Mesendoderm (in vitro differentiated cells): ENCODE measurements around the gene MEA1.
"Not testable (repeated sequence)": the region's sequence is repeated elsewhere in the genome, so short reads cannot be mapped to it uniquely, and the experiment has no call there.

Source experiments
- DNase-seq: peaks from one replicate; pipeline ENCODE4 v3.0.0; 2013
- H2AK5ac ChIP-seq: 2 replicates; pipeline ENCODE4 v1.6.1; 2013; ENCODE audit warnings: low read length, inconsistent platforms
- H2BK120ac ChIP-seq: 2 replicates; pipeline ENCODE4 v1.6.1; 2013; ENCODE audit warnings: low read depth, mild to moderate bottlenecking, low read length, moderate library complexity, mixed read lengths
- H2BK15ac ChIP-seq: replicated peaks from 2 replicates; pipeline ENCODE4 v1.6.1; 2013; ENCODE audit warnings: low read depth, mild to moderate bottlenecking, moderate library complexity
- H2BK5ac ChIP-seq: 2 replicates; pipeline ENCODE4 v1.6.1; 2013; ENCODE audit warnings: low read length, inconsistent platforms
- H3K18ac ChIP-seq: 2 replicates; pipeline ENCODE4 v1.6.1; 2013; ENCODE audit warnings: mild to moderate bottlenecking, low read length, mixed read lengths
- H3K23ac ChIP-seq: one replicate; pipeline ENCODE4 v1.6.1; 2013; ENCODE audit warnings: low read length
- H3K27ac ChIP-seq: 2 replicates; pipeline ENCODE4 v1.5.1; 2013; ENCODE audit warnings: low read depth, mild to moderate bottlenecking, inconsistent platforms, low read length, moderate library complexity
- H3K27me3 ChIP-seq: 2 replicates; pipeline ENCODE4 v1.6.1; 2013; ENCODE audit warnings: low read length, control low read depth, mild to moderate bottlenecking, inconsistent platforms; ENCODE audit not compliant: insufficient read depth, poor library complexity
- H3K36me3 ChIP-seq: 2 replicates; pipeline ENCODE4 v1.6.1; 2013; ENCODE audit warnings: low read length, inconsistent platforms; ENCODE audit not compliant: control insufficient read depth, insufficient read depth
- H3K4ac ChIP-seq: one replicate; pipeline ENCODE4 v1.6.1; 2013; ENCODE audit warnings: low read depth, mild to moderate bottlenecking, low read length, moderate library complexity
- H3K4me1 ChIP-seq: 2 replicates; pipeline ENCODE4 v1.6.1; 2013; ENCODE audit warnings: low read depth, low read length, inconsistent platforms; ENCODE audit not compliant: control insufficient read depth
- H3K4me2 ChIP-seq: 2 replicates; pipeline ENCODE4 v1.6.1; 2013; ENCODE audit warnings: low read length
- H3K4me3 ChIP-seq: 2 replicates; pipeline ENCODE4 v1.5.1; 2013; ENCODE audit warnings: mild to moderate bottlenecking, low read length
- H3K56ac ChIP-seq: one replicate; pipeline ENCODE4 v1.6.1; 2013; ENCODE audit warnings: low read length
- H3K79me1 ChIP-seq: 2 replicates; pipeline ENCODE4 v1.6.1; 2013; ENCODE audit warnings: low read length, inconsistent platforms
- H3K79me2 ChIP-seq: 2 replicates; pipeline ENCODE4 v1.6.1; 2013; ENCODE audit warnings: mild to moderate bottlenecking, low read length; ENCODE audit not compliant: control insufficient read depth, insufficient read depth
- H3K9ac ChIP-seq: 2 replicates; pipeline ENCODE4 v1.6.1; 2013; ENCODE audit warnings: low read length, inconsistent platforms
- H4K5ac ChIP-seq: one replicate; pipeline ENCODE4 v1.6.1; 2013; ENCODE audit warnings: low read length
- H4K8ac ChIP-seq: one replicate; pipeline ENCODE4 v1.6.1; 2013; ENCODE audit warnings: low read depth, mild to moderate bottlenecking, control low read depth, low read length, moderate library complexity
- WGBS: extraction: QIAGEN DNeasy Blood & Tissue Kit; methylation state at CpG from one replicate; pipeline ENCODE4 v1.1.7; 2013; ENCODE audit warnings: low lambda C conversion rate, missing lambda C conversion rate; ENCODE audit not compliant: insufficient coverage; ENCODE audit errors: extremely low coverage; 5-methylcytosine and 5-hydroxymethylcytosine counted together

MEA1 gene

GRCh38 chr6:43043310-43043709, 29.6 kb upstream of the MEA1 start:
- H3K79me1 ChIP-seq, result no peaks in the 10 kb centered on the region
- DNase-seq, result no peak
- no peak overlapping the region for H3K4ac ChIP-seq
- H2AK5ac ChIP-seq, result no peak overlapping the region
- H3K27ac ChIP-seq, result no peak overlapping the region
- H3K4me1 ChIP-seq, result no peaks in the 10 kb centered on the region
- H4K8ac ChIP-seq, result no peak overlapping the region
- no peaks in the 10 kb centered on the region for H3K79me2 ChIP-seq
- H4K5ac ChIP-seq, result no peak overlapping the region
- no peak overlapping the region for H3K4me3 ChIP-seq
- H3K4me2 ChIP-seq, result no peak overlapping the region
- H3K23ac ChIP-seq, result no peak overlapping the region
- no peaks in the 10 kb centered on the region for H3K27me3 ChIP-seq
- H3K36me3 ChIP-seq, result peaks cover 5% of the 10 kb centered on the region
- no peak overlapping the region for H2BK5ac ChIP-seq
- no peak overlapping the region for H3K9ac ChIP-seq
- no CpG with 5 or more reads among the region's 9 CpGs for WGBS
- H3K18ac ChIP-seq, result no peak overlapping the region
- H2BK15ac ChIP-seq, result no peak overlapping the region
- H2BK120ac ChIP-seq, result no peak overlapping the region
- H3K56ac ChIP-seq, result no peak overlapping the region

- H3K4ac ChIP-seq, H3K79me2 ChIP-seq, H3K4me1 ChIP-seq, H3K56ac ChIP-seq, H3K4me2 ChIP-seq, H3K27me3 ChIP-seq, H2BK5ac ChIP-seq, H3K27ac ChIP-seq, H2BK15ac ChIP-seq, H3K23ac ChIP-seq, H3K9ac ChIP-seq, H2AK5ac ChIP-seq, H3K18ac ChIP-seq, DNase-seq, H4K8ac ChIP-seq, H4K5ac ChIP-seq, H3K36me3 ChIP-seq, H3K79me1 ChIP-seq, H3K4me3 ChIP-seq, H2BK120ac ChIP-seq: not testable (repeated sequence)
- whole genome bisulfite sequencing, result no CpG with 5 or more reads among the region's 8 CpGs
These were observed 27.7 kb upstream of the MEA1 start for GRCh38 chr6:43041475-43041874.

- H3K9ac ChIP-seq, result no peak overlapping the region
- no peak overlapping the region for H3K4me2 ChIP-seq
- no peak overlapping the region for H3K4me3 ChIP-seq
- H3K56ac ChIP-seq, result no peak overlapping the region
- H2BK5ac ChIP-seq, result no peak overlapping the region
- H3K79me2 ChIP-seq, result no peaks in the 10 kb centered on the region
- H4K5ac ChIP-seq, result no peak overlapping the region
- no peak overlapping the region for H2BK120ac ChIP-seq
- H2AK5ac ChIP-seq, result no peak overlapping the region
- no peaks in the 10 kb centered on the region for H3K27me3 ChIP-seq
- WGBS, result no CpG with 5 or more reads among the region's 18 CpGs
- no peaks in the 10 kb centered on the region for H3K79me1 ChIP-seq
- no peaks in the 10 kb centered on the region for H3K4me1 ChIP-seq
- no peak overlapping the region for H3K4ac ChIP-seq
- peaks cover 7% of the 10 kb centered on the region for H3K36me3 ChIP-seq
- no peak overlapping the region for H3K27ac ChIP-seq
- H4K8ac ChIP-seq, result no peak overlapping the region
- DNase-seq, result no peak
- H3K18ac ChIP-seq, result no peak overlapping the region
- H3K23ac ChIP-seq, result no peak overlapping the region
- no peak overlapping the region for H2BK15ac ChIP-seq
These were observed 27.0 kb upstream of the MEA1 start for GRCh38 chr6:43040542-43041257.

- no peak overlapping the region for H3K4me3 ChIP-seq
- no peaks in the 10 kb centered on the region for H3K79me1 ChIP-seq
- H4K8ac ChIP-seq, result no peak overlapping the region
- peaks cover 7% of the 10 kb centered on the region for H3K36me3 ChIP-seq
- no peak overlapping the region for H4K5ac ChIP-seq
- DNase-seq, result no peak
- H2BK15ac ChIP-seq, result no peak overlapping the region
- H2BK5ac ChIP-seq, result no peak overlapping the region
- H3K18ac ChIP-seq, result no peak overlapping the region
- H3K27me3 ChIP-seq, result no peaks in the 10 kb centered on the region
- no peak overlapping the region for H2BK120ac ChIP-seq
- no peak overlapping the region for H2AK5ac ChIP-seq
- H3K9ac ChIP-seq, result no peak overlapping the region
- H3K4me2 ChIP-seq, result no peak overlapping the region
- H3K23ac ChIP-seq, result no peak overlapping the region
- WGBS, result no CpG with 5 or more reads among the region's 9 CpGs
- no peak overlapping the region for H3K56ac ChIP-seq
- H3K79me2 ChIP-seq, result no peaks in the 10 kb centered on the region
- H3K4ac ChIP-seq, result no peak overlapping the region
- H3K27ac ChIP-seq, result no peak overlapping the region
- H3K4me1 ChIP-seq, result no peaks in the 10 kb centered on the region
These were observed 25.0 kb upstream of the MEA1 start for GRCh38 chr6:43038727-43039126.

- no peak overlapping the region for H3K18ac ChIP-seq
- H2BK5ac ChIP-seq, result no peak overlapping the region
- H2AK5ac ChIP-seq, result no peak overlapping the region
- H3K56ac ChIP-seq, result no peak overlapping the region
- H3K4ac ChIP-seq, result no peak overlapping the region
- no CpG with 5 or more reads among the region's 9 CpGs for WGBS
- no peaks in the 10 kb centered on the region for H3K4me1 ChIP-seq
- H3K79me1 ChIP-seq, result no peaks in the 10 kb centered on the region
- H3K27ac ChIP-seq, result no peak overlapping the region
- no peak overlapping the region for H3K9ac ChIP-seq
- H4K5ac ChIP-seq, result no peak overlapping the region
- no peaks in the 10 kb centered on the region for H3K79me2 ChIP-seq
- no peak overlapping the region for H3K4me2 ChIP-seq
- no peaks in the 10 kb centered on the region for H3K27me3 ChIP-seq
- DNase-seq, result no peak
- H2BK120ac ChIP-seq, result no peak overlapping the region
- no peak overlapping the region for H2BK15ac ChIP-seq
- H3K4me3 ChIP-seq, result no peak overlapping the region
- H3K36me3 ChIP-seq, result peaks cover 11% of the 10 kb centered on the region
- no peak overlapping the region for H4K8ac ChIP-seq
- no peak overlapping the region for H3K23ac ChIP-seq
These were observed 24.0 kb upstream of the MEA1 start for GRCh38 chr6:43037706-43038105.

- Histone ChIP-seq H2BK5ac (no peak overlapping the region), H3K23ac (no peak overlapping the region), H3K36me3 (peaks cover 13% of the 10 kb centered on the region), H2AK5ac (no peak overlapping the region), H3K18ac (no peak overlapping the region), H3K4ac (no peak overlapping the region), H3K4me3 (no peak overlapping the region), H2BK15ac (no peak overlapping the region), H3K79me2 (no peaks in the 10 kb centered on the region), H3K9ac (no peak overlapping the region), H3K79me1 (no peaks in the 10 kb centered on the region), H4K8ac (no peak overlapping the region), H3K4me2 (no peak overlapping the region), H4K5ac (no peak overlapping the region), H3K56ac (no peak overlapping the region), H3K4me1 (no peaks in the 10 kb centered on the region), H2BK120ac (no peak overlapping the region), H3K27ac (no peak overlapping the region), H3K27me3 (no peaks in the 10 kb centered on the region)
- DNase-seq, result no peak
- WGBS, result no CpG with 5 or more reads among the region's 5 CpGs
These were observed 23.5 kb upstream of the MEA1 start for GRCh38 chr6:43037197-43037596.
